Progenitor cell of endocrine pancreas (in vitro differentiated cells): ENCODE data around the gene KDM2A. TPM values are rescaled to one million over a fixed set of nuclear protein-coding genes. Genes with fewer than 3 reads are reported as not detected.

ENCODE experiments used
- DNase-seq: peaks from one replicate; pipeline ENCODE4 v3.0.0; 2021; ENCODE audit warnings: low spot score; ENCODE audit not compliant: unreplicated experiment
- H3K27ac Mint-ChIP-seq: 2 replicates; pipeline ENCODE4 v1.8.0; 2021; ENCODE audit warnings: mild to moderate bottlenecking, moderate library complexity, mixed read lengths
- H3K27me3 Mint-ChIP-seq: 2 replicates; pipeline ENCODE4 v1.8.0; 2021; ENCODE audit warnings: mixed read lengths
- H3K36me3 Mint-ChIP-seq: 2 replicates; pipeline ENCODE4 v1.8.0; 2022; ENCODE audit warnings: mixed read lengths; ENCODE audit not compliant: insufficient read depth
- H3K4me1 Mint-ChIP-seq: 2 replicates; pipeline ENCODE4 v1.8.0; 2021; ENCODE audit warnings: low read depth, mixed read lengths
- H3K4me3 Mint-ChIP-seq: 2 replicates; pipeline ENCODE4 v1.8.0; 2021; ENCODE audit warnings: low read depth, mild to moderate bottlenecking, moderate library complexity, mixed read lengths
- H3K9me3 Mint-ChIP-seq: 2 replicates; pipeline ENCODE4 v1.8.0; 2021; ENCODE audit warnings: low read depth, mixed read lengths
- CTCF ChIP-seq: fragments of 200-600 bp; sonication (generic); IDR thresholded peaks from one replicate; pipeline ENCODE4 v1.5.0; 2021; ENCODE audit warnings: antibody characterized with exemption, mild to moderate bottlenecking; ENCODE audit not compliant: unreplicated experiment
- total RNA-seq: library from RNA; stranded (reverse); gene quantifications from 2 replicates; pipeline ENCODE4 v1.2.1, GENCODE V29; 2021

Gene KDM2A
- total RNA-seq, 1 donor from 2014 or later, result 108 TPM

- H3K4me3 Mint-ChIP-seq, result no peak overlapping the region
- DNase-seq, result no peak
- H3K4me1 Mint-ChIP-seq, result peaks cover 7% of the 10 kb centered on the region
- H3K27ac Mint-ChIP-seq, result no peak overlapping the region
- H3K27me3 Mint-ChIP-seq, result no peaks in the 10 kb centered on the region
- TF ChIP-seq CTCF, result no peak
- peaks cover 6% of the 10 kb centered on the region for H3K36me3 Mint-ChIP-seq
- no peaks in the 10 kb centered on the region for H3K9me3 Mint-ChIP-seq
These were observed 163.9 kb downstream of the KDM2A start for GRCh38 chr11:67282876-67283371.

- TF ChIP-seq CTCF, result no peak
- H3K36me3 Mint-ChIP-seq, result peaks cover 6% of the 10 kb centered on the region
- H3K4me1 Mint-ChIP-seq, result peaks cover 9% of the 10 kb centered on the region
- no peak overlapping the region for H3K27ac Mint-ChIP-seq
- DNase-seq, result no peak
- no peaks in the 10 kb centered on the region for H3K9me3 Mint-ChIP-seq
- no peak overlapping the region for H3K4me3 Mint-ChIP-seq
- H3K27me3 Mint-ChIP-seq, result no peaks in the 10 kb centered on the region
These were observed 164.5 kb downstream of the KDM2A start for GRCh38 chr11:67283481-67283963.

GRCh38 chr11:67284811-67285540 lies 165.9 kb downstream of the KDM2A start:
- no peak for TF ChIP-seq CTCF

GRCh38 chr11:67285541-67286498 lies 166.8 kb downstream of the KDM2A start:
- no peak overlapping the region for H3K27ac Mint-ChIP-seq
- no peaks in the 10 kb centered on the region for H3K9me3 Mint-ChIP-seq
- no peaks in the 10 kb centered on the region for H3K27me3 Mint-ChIP-seq
- H3K4me3 Mint-ChIP-seq, result no peak overlapping the region
- TF ChIP-seq CTCF, result no peak
- DNase-seq, result no peak
- H3K36me3 Mint-ChIP-seq, result peaks cover 3% of the 10 kb centered on the region
- peaks cover 12% of the 10 kb centered on the region for H3K4me1 Mint-ChIP-seq

More at GRCh38 chr11:67284811-67285540, 165.9 kb downstream of the KDM2A start:
- no peak for DNase-seq
- Mint-ChIP-seq H3K27ac (no peak overlapping the region), H3K9me3 (no peaks in the 10 kb centered on the region), H3K4me3 (no peak overlapping the region), H3K27me3 (no peaks in the 10 kb centered on the region), H3K36me3 (peaks cover 3% of the 10 kb centered on the region), H3K4me1 (peaks cover 12% of the 10 kb centered on the region)
